GM10266 (cell line): ENCODE measurements around the gene SCN3A.

Experiments used
- DNase-seq: peaks from one replicate; pipeline ENCODE4 v3.0.0; 2012; ENCODE audit errors: extremely low spot score
- TF ChIP-seq, protein P1 (sequence below): IDR thresholded peaks from 2 replicates; pipeline ENCODE4 v1.5.1; 2012; ENCODE audit warnings: mild to moderate bottlenecking, low read depth; ENCODE audit not compliant: control insufficient read depth, insufficient read depth; ENCODE audit errors: missing control alignments

The SCN3A gene

DNA sequence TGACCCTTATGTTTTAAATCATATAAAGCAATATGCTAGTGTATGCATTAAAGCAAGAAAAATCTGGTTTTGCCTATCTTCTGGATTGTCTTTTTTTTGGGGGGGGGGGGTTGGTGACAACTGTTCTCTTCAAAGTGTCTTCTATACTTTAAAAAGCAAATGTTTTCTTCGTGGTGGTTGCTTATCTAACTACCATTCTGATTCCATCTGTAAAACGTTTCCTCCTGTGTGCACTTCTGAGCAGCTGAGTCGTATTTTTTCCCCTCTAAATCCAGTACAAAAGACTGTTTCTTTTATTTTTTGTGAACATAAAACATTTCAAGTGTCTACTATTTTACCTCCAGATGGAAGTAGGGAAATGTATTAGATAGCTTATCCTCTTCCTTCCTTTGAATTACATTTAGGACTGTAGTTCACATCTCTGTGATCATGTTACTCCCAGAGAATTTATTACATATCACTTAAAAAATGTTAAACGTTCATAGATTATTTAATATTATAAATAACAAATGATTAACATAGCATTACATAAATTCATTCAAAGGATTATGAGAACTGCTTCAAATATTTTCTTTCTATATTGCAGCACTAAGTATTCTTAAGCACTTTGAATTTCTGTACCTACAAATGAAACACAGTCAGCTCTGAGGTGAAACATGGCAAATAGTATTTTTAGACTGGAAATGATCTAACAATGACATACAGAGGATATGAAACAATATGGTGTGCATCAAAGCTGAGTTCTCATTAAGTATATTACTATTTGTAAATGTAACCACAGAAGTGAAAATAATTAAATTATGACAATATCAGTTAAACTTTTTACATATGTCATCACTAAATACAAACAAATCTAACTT lies 56.4 kb downstream of the SCN3A start:
- DNase-seq: no peak
- TF ChIP-seq, protein P1, sequence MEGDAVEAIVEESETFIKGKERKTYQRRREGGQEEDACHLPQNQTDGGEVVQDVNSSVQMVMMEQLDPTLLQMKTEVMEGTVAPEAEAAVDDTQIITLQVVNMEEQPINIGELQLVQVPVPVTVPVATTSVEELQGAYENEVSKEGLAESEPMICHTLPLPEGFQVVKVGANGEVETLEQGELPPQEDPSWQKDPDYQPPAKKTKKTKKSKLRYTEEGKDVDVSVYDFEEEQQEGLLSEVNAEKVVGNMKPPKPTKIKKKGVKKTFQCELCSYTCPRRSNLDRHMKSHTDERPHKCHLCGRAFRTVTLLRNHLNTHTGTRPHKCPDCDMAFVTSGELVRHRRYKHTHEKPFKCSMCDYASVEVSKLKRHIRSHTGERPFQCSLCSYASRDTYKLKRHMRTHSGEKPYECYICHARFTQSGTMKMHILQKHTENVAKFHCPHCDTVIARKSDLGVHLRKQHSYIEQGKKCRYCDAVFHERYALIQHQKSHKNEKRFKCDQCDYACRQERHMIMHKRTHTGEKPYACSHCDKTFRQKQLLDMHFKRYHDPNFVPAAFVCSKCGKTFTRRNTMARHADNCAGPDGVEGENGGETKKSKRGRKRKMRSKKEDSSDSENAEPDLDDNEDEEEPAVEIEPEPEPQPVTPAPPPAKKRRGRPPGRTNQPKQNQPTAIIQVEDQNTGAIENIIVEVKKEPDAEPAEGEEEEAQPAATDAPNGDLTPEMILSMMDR: no peak

DNA sequence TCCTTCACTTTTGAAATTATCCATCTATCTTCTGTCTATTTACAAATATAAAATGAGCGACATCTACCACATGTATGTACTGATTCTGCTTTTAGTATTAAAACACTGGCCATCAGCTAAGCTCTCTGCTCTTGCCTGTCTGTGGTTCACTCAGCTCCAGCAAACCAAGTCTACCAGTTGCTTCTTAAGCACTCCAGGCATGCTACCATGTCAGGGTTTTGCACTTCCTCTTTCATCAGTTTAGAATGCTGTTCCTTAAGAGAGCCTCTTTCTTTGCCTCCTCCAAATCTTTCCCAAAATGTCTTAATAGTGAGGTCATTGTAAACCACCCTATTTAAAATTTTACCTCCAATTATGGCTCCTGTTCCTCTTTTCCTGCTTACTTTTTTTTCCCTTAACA lies 59.5 kb downstream of the SCN3A start:
- no peak for DNase-seq
- TF ChIP-seq, protein P1: no peak

DNA sequence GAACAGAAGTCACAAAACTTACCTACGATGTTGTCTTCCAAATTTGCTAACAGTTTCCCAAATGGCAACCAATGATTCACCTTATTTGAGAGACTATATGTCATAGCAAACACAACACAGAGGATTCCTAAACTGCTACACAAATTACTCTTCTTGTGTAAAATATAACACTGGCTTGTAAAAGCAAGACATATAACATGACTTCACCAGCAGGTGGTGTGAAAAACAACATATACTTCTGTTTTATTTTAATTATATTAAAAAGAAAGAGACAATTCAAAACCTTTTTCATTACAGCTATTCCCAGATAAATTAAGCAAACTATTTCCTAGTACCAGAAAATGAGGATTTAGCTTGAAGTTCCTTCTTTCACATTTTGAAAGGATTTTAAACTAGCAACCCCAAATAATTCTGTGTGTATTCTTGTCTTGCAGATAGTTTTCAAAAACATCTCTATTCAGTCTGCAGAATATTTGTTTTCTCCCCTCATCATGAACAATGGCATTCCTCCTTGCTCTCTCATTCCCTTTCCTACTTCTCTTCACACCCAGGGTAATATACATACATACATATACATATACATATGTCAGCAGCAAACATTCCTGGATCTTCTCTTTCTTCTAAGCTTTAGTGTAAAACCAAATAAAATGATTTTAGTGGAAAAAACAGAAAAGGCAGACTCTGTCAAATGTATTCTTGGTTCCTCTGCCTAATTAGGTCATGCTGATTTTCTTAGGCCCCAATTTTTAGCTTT lies 62.1 kb downstream of the SCN3A start:
- DNase-seq: no peak
- TF ChIP-seq, protein P1: no peak

DNA sequence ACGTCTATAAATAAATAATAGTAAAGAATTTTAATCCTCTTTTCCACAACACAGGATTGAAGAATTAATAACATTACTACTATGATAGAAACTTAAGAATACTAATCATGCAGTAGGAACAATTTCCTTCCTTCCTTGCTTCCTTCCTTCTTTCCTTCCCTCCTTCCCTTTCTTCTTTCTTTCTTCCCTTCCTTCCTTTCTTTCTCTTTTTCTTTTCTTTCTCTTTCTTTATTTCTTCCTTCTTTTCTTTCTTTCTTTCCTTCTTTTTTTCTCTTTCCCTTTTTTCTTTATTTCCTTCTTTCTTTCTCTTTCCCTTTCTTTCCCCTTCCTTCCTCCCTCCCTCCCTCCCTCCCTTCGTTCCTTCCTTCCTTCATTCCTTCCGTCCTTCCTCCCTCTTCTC lies 77.6 kb downstream of the SCN3A start:
- no peak for DNase-seq
- TF ChIP-seq, protein P1: no peak

DNA sequence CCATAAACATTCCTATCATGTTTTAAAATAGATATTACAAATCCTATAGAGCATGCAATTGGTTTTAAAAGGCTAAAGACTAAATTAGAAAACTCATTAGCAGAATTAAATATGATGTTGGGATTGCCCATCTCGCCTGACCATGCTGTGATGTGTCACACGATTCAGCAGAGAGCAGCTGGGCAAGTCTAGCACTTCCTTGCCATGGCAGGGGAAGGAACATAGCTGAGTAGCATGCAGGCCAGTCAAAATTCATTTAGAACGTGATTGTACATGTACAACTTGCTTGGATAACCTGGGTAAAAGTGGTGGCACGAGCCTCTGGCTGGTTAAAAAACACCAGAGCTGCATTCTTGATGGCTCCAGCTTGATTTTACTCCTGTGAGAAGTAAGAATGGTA lies 81.3 kb downstream of the SCN3A start:
- TF ChIP-seq, protein P1: no peak
- no peak for DNase-seq

DNA sequence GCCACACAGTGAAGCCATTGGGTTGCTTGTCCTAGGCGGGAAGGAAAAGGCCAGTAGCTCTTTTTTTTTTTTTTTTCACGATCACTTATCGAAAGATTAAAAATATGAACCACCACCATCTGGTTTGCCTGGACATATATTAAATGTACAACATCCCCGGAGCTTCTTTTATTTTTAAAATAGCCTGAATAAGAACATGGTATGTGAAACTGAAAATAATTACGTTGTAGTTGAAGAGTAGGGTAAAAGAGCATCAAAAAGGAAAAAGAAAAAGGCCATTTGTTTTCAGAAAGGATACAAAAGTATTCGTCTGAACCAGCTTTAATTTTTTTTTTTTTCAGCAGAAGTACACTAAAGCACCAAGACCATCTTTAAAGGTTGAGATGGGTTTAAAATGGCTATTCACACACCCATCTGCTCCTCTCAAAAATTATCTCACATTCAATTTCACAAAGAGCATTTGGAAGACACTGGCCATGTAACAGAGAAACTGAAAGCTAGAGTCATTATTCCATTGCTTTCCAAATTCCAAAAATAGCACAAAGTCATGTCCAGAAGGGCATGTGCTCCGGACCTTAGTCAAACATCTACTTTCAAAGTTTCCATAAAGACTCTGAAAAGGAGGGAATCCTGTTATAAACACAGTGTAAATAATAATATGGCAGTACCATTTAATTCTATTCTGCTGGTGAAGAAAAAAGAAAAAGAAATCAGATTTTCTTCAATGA lies 82.9 kb downstream of the SCN3A start:
- TF ChIP-seq, protein P1: no peak
- DNase-seq: no peak

DNA sequence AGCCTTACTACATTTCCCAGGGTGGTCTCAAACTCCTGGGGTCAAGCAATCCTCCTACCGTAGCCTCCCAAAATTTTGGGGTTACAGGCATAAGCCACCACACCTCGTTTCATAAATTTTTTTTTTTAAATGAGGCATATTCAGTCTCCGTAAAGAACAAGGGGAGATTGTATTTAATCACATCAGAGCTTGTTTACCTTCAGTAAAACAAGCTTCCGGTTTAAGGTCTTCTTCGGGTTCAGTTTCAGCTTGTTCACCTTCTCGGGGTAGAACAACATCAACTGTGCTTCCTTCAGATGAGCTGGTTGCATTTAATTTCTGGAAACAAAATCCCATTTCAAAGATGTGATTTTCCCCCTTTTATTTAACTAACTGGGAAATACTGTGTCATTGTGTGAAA lies 88.6 kb downstream of the SCN3A start:
- TF ChIP-seq, protein P1: no peak
- no peak for DNase-seq
